HG02870 (cell line): ENCODE measurements around the gene SUZ12.
"Not testable (repeated sequence)": the region's sequence is repeated elsewhere in the genome, so short reads cannot be mapped to it uniquely, and the experiment has no call there.

Experiments
- ATAC-seq: cut with Tn5 transposase; IDR thresholded peaks from one replicate; pipeline ENCODE4 v1.9.1; 2021; ENCODE audit warnings: mild to moderate bottlenecking, moderate library complexity; ENCODE audit not compliant: unreplicated experiment

Gene SUZ12

GRCh38 chr17:31936615-31937609 is at the start of gene SUZ12:
Gene SUZ12 (plus strand): TSS chr17:31937007. CDS start chr17:31937247, 240 bp downstream.
- ATAC-seq: peak; percentile 93

GRCh38 chr17:31888124-31888523 is 48.7 kb upstream of the SUZ12 start:
- no peak for ATAC-seq

GRCh38 chr17:31900877-31901276 is 35.9 kb upstream of the SUZ12 start:
- ATAC-seq: no peak

DNA sequence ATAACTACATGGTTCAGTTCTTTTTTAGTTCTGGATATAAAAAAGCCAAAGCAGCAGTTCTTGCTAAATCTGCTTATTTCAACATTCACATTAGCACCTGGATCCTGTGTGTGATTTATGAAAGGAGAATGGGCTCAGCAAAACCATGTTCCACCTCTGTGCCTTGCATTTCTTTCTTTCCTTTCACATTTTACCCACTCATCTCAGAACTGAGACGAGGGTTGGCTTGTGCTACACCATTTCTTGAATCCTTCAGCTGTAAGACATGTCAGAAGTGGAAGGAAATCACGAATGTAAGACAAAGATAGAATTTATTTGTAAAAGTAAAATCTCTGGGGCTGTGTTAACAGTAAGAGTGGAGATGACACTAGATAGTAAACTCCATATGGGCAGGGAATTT is 34.1 kb upstream of the SUZ12 start:
- ATAC-seq: peak; percentile 42

DNA sequence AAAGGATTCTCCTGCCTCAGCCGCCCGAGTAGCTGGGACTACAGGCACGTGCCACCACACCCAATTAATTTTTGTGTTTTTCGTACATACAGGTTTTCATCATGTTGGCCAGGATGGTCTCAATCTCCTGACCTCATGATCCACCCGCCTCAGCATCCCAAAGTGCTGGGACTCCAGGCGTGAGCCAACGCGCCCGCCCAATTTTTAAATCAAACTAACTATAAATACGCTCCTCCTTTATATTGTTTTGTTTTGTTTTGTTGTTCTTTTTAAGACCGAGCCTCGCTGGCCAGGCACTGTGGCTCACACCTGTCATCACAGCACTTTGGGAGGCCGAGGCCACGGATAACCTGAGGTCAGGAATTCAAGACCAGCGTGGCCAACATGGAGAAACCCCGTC is 33.4 kb upstream of the SUZ12 start:
- ATAC-seq: no peak

GRCh38 chr17:31907342-31907962 is 29.4 kb upstream of the SUZ12 start:
- ATAC-seq: no peak

- ATAC-seq: no peak
These were observed 28.4 kb upstream of the SUZ12 start for GRCh38 chr17:31908386-31908785.

- ATAC-seq: not testable (repeated sequence)
These were observed 24.1 kb upstream of the SUZ12 start for GRCh38 chr17:31912705-31913104.

- no peak for ATAC-seq
These were observed 21.2 kb upstream of the SUZ12 start for GRCh38 chr17:31915456-31916100.

DNA sequence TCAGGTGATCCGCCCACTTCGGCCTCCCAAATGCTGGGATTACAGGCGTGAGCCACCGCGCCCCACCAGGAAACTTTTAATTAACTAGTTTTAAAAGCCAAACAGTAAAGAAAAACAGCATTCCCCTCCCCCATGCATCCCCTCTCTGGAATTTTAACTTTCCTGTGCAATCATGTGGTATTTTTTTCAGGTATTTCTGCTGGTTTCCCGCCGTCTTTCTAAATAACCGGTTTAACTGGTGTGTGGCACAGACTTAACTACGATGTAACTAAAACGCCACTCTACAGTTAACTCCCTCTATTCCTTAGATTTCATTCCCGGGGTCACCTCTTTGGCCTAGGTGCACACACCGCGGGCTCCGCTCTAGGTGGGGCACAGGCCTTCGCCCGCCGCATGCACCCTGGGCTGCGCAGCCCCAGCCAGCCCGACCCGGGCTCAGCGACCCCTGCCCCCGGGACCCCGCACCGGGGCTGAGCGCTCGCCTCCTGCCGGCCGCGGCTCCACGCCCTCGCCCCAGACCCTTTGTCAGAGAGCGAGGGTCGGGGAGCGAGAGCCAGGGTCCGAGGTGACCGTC is 20.2 kb upstream of the SUZ12 start:
- no peak for ATAC-seq

DNA sequence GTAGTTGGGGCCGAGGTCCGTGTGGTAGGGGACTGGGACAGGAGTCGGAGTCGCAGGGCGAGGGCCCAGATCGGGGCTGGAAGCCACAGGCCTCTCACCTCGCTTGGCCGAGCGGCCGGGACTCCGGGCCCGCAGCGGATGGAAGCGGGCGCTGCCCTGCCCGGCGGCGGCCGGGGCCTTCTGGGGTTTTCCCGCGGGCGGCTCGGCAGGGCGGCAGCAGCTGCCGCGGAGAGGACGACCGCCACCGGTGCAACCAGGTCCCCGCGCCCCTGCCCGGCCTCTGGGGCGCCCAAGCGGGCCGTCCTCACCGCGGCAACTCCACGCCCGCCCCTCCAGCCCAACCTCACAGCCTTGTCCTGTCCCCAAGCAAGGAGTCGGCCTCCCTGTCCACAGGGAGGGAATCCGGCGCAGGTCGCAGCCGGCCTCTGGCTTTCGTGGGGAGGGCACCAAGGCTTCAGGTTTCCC is 19.7 kb upstream of the SUZ12 start:
- ATAC-seq: no peak

- ATAC-seq: not testable (repeated sequence)
These were observed 19.1 kb upstream of the SUZ12 start for GRCh38 chr17:31917721-31918120.

- no peak for ATAC-seq
These were observed 18.1 kb upstream of the SUZ12 start for GRCh38 chr17:31918701-31919128.

DNA sequence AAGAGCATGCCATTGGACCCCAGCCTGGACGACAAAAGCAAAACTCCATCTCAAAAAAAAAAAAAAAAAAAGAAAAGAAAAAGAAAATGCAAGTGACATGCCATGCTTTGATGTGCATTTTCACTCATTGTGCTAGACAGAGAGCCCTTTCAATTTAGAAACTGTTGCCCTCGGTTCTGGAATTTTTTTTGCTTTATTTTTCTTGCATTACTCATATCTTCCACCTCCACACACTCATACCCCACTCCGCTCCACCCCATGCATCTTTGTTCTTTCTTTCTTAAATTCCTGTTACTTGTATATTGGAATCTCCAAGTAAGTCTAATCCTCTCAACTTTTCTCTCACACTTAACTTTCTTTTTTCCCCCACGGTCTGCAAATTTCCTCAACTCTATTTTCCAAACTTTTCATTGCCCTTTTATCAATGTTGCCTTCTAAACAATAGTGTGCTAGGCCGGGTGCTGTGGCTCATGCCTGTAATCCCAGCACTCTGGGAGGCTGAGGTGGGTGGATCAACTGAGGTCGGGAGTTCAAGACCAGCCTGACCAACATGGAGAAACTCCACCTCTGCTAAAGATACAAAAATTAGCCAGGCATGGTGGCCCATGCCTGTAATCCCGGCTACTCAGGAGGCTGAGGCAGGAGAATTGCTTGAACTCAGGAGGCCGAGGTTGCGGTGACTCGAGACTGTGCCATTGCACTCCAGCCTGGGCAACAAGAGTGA is 16.8 kb upstream of the SUZ12 start:
- no peak for ATAC-seq

DNA sequence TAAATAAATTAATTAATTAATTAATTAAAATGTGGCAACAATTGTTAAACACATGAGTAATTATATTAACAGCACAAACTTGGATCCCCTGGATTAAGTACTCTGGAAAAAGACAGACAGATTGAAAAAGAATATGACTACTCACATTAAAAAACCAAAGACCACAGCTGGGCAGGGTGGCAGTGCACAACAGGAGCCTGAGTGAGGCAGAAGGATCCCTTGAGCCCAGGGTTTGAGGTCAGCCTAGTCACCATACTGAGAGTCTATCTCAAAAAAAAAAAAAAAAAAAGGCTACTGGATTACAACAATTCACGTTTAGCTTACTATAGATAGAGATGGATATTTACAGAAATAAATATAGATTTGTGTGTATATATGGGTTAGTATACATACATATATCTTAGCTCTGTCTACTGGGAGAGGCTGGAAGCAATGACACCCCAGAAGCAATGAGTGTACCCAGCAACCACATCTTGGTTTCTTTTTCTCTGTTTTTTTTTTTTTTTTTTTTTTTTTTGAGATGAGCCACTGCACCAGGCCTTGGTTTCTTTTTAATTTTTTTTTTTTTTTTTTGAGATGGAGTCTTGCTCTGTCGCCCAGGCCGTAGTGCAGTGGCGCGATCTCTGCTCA is 10.6 kb upstream of the SUZ12 start:
- no peak for ATAC-seq

- ATAC-seq: no peak
These were observed 5.1 kb upstream of the SUZ12 start for GRCh38 chr17:31931756-31932155.

GRCh38 chr17:31935512-31935911 is 1.3 kb upstream of the SUZ12 start:
- ATAC-seq: no peak

DNA sequence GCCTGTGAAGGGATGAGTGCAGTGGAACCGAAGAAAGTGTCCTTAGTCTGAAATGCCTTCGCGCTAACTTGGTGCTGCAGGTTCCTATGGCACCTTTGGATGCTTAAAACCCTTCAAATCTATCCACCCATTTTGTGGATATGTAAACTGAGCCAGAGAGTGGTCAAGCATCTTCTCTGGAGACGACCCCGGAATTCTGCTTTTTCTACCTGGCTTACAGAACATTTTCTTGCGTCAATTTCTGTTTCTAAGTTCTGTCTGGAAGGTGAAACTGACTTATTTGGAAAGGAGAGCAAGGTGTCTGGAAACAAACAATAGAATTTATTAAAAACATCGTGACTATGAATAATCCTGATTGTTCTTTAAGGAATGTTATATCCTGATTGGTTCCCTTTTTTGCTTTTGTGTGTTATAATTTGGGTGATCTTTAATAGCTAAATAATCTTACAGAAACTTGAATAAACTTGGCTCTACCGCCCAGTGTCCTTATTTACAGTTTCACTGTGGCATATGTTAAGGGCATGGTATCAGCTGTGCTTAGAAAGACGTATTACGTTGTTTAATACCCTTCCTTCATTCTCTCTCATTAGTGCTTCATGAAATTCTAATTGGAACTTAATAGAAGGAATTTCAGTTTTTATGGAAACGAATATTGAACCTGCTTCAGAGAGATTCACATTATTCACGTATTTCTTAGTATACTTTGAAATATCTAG is 1.3 kb downstream of the SUZ12 start:
- not testable (repeated sequence) for ATAC-seq

GRCh38 chr17:31941916-31942315 is 5.1 kb downstream of the SUZ12 start:
- not testable (repeated sequence) for ATAC-seq
